ENCODE data around the gene PGM5. TPM values are rescaled to one million over a fixed set of nuclear protein-coding genes. Genes with fewer than 3 reads are reported as not detected.

PGM5 gene
- total RNA-seq, 1 experiment from 2014 or later, result not detected

- Mint-ChIP-seq H3K4me1 (no peaks in the 10 kb centered on the region), H3K27ac (no peak overlapping the region), H3K27me3 (ENCODE audit: low read depth) (peaks cover 90% of the 10 kb centered on the region), H3K9me3 (no peaks in the 10 kb centered on the region; a peak in 1 of 5 replicates), H3K4me3 (no peak overlapping the region), H3K36me3 (ENCODE audit: insufficient read depth in 1 of 3, low read depth in 3 of 3) (no peaks in the 10 kb centered on the region)
- Histone ChIP-seq H3K56ac (ENCODE audit: insufficient read length, low read depth, low read length) (no peak overlapping the region), H2BK120ac (ENCODE audit: low read depth, low read length, poor library complexity, severe bottlenecking) (no peak overlapping the region), H3K27ac (ENCODE audit: insufficient read length, low read depth, low read length) (no peak overlapping the region), H3K9me3 (ENCODE audit: control insufficient read depth, low read depth, low read length) (no peaks in the 10 kb centered on the region), H3K4me1 (ENCODE audit: insufficient read depth, low read length) (no peaks in the 10 kb centered on the region), H3K14ac (ENCODE audit: insufficient read depth, low read length) (no peak overlapping the region), H2BK15ac (ENCODE audit: low read depth, low read length) (no peak overlapping the region), H2BK5ac (ENCODE audit: insufficient read length, low read length) (no peak overlapping the region), H3K79me2 (ENCODE audit: insufficient read depth, low read length) (no peaks in the 10 kb centered on the region), H4K20me1 (ENCODE audit: control insufficient read depth, insufficient read depth, insufficient read length) (no peaks in the 10 kb centered on the region), H3K23ac (ENCODE audit: insufficient read length, low read depth, low read length) (no peak overlapping the region), H4K91ac (ENCODE audit: insufficient read length, low read depth, low read length) (no peak overlapping the region), H2AFZ (ENCODE audit: low read length) (no peak overlapping the region), H4K8ac (replicated peaks; ENCODE audit: insufficient read length, low read depth, low read length) (no peak overlapping the region), H3T11ph (ENCODE audit: low read length) (no peak overlapping the region), H3K27me3 (ENCODE audit: insufficient read depth, low read length) (no peaks in the 10 kb centered on the region; the same call in 1 of the 2 replicates), H4K5ac (ENCODE audit: insufficient read length, low read depth, low read length) (no peak overlapping the region), H2BK12ac (ENCODE audit: insufficient read length, low read depth, low read length) (no peak overlapping the region), H3K18ac (ENCODE audit: insufficient read length, low read depth, low read length) (no peak overlapping the region), H2AK5ac (ENCODE audit: insufficient read length, low read length) (no peak overlapping the region), H3K4me2 (ENCODE audit: insufficient read depth, insufficient read length, low read length) (no peak overlapping the region), H3K9ac (ENCODE audit: extremely low read depth, insufficient read length, low read length) (no peak overlapping the region), H3K23me2 (ENCODE audit: insufficient read length, low read depth, low read length, poor library complexity, severe bottlenecking) (no peaks in the 10 kb centered on the region), H3K79me1 (ENCODE audit: insufficient read depth, low read depth, low read length, poor library complexity, severe bottlenecking) (no peaks in the 10 kb centered on the region), H2BK20ac (ENCODE audit: low read depth, low read length, poor library complexity, severe bottlenecking) (no peak overlapping the region), H3K4ac (ENCODE audit: low read depth, low read length) (no peak overlapping the region)
- TF ChIP-seq CTCF (conservative IDR thresholded peaks at IDR 0.05), result no peak
- DNase-seq, result no peak
- no CpG with 5 or more reads among the region's 2 CpGs for WGBS (ENCODE audit: extremely low coverage, insufficient read length, low lambda C conversion rate)
Measured at GRCh38 chr9:68541568-68541967, 185.2 kb downstream of the PGM5 start.
